HTR-8/SVneo (cell line): ENCODE data around the gene ARMH4.
"Not testable (repeated sequence)": the region's sequence is repeated elsewhere in the genome, so short reads cannot be mapped to it uniquely, and the experiment has no call there.

Experiments used
- DNase-seq: peaks from one replicate; pipeline ENCODE4 v3.0.0; 2011; ENCODE audit warnings: low spot score, mixed read lengths; ENCODE audit not compliant: insufficient read length
- FAIRE-seq: peaks from 2 replicates; lab custom pipeline; 2011; peaks lifted over from hg19 to GRCh38; lab: Jason Lieb, UNC

ARMH4 gene

GRCh38 chr14:58150243-58150805 lies 1.7 kb downstream of the ARMH4 start:
- FAIRE-seq (no peak), DNase-seq (no peak)

DNA sequence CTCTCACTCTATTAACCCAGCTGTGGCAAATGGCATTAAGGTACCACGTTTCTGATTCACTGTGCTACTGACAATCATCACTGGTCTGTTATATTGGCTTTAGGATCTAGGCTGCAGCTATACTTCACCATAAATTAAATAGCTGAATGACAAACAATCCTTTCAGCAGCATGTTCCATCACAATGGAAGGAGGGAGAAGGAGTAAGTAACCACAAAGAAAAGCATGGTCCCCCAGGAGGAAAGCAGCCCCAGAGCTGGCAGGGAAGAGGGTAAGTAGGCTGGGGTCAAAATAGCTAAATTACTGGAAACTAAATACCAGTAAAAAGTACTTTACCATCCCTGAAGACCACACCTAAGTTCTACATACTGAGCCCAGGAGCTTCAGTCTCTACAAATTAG lies 2.8 kb downstream of the ARMH4 start:
- FAIRE-seq, result peak; percentile 92
- no peak for DNase-seq

- FAIRE-seq, result no peak
- DNase-seq, result no peak
These were observed 5.6 kb downstream of the ARMH4 start for GRCh38 chr14:58146399-58146798.

DNA sequence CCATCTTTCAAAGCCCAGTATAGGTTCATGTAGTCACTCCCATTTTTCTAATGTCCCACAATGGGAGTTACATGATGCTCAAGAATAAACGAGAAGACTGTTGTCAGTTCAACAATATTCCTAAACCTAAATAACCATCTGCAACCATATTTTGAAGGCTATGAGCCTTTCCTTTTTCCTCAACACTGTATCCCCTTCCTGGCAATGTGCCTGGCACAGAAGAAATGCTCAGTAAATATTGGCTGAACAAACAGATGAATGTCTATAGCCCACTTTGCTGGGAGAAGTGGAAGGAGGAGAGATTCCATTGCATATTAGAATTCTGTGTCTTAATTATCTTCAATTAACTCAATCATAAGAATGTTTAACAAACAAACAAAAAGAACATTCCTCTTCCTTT lies 6.1 kb downstream of the ARMH4 start:
- FAIRE-seq (peak; percentile 90), DNase-seq (no peak)

DNA sequence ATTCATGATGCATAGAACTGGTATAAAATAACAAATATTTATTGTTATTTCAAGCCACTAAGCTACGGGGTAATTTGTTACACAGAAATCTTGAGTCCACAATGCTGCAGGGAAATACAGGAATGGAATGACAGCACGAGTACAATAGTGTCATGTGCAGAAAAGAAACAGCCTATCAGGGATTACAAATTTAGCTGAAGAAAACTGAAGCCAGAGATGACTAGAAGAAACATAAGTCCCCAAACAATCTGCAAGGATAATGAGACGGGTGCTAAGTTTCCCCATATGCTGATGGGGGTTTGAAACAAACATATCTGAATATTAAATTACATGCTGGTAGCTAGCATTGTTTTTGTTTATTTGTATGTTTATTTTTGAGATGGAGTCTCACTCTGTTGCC lies 8.9 kb downstream of the ARMH4 start:
- DNase-seq (no peak), FAIRE-seq (peak; percentile 31)

GRCh38 chr14:58141893-58142292 lies 10.1 kb downstream of the ARMH4 start:
- DNase-seq, result no peak
- FAIRE-seq, result no peak

GRCh38 chr14:58138714-58139482 lies 13.1 kb downstream of the ARMH4 start:
- FAIRE-seq, result peak; percentile 90
- no peak for DNase-seq

GRCh38 chr14:58138031-58138713 lies 13.8 kb downstream of the ARMH4 start:
- FAIRE-seq, result peak; percentile 83
- DNase-seq, result no peak

DNA sequence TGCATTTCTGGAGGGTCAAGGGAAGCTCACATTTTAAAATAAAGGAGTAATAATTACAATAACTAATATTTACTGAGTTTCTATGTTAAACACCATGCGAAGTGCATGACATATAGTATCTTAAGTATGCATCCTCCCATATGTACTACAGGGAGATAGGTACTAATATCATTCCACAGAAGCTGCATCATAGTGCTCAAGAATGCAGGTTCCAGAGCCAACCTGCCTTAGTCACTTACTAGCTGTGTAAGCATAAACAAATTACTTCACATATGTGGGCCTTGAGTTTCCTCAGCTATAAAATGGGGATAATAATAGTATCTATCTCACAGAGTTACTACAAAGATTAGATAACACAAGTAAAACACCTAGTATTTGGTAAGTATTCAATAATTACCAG lies 18.3 kb downstream of the ARMH4 start:
- peak; percentile 92 for FAIRE-seq
- DNase-seq, result no peak

GRCh38 chr14:58131386-58131785 lies 20.6 kb downstream of the ARMH4 start:
- FAIRE-seq (peak; percentile 96), DNase-seq (no peak)

DNA sequence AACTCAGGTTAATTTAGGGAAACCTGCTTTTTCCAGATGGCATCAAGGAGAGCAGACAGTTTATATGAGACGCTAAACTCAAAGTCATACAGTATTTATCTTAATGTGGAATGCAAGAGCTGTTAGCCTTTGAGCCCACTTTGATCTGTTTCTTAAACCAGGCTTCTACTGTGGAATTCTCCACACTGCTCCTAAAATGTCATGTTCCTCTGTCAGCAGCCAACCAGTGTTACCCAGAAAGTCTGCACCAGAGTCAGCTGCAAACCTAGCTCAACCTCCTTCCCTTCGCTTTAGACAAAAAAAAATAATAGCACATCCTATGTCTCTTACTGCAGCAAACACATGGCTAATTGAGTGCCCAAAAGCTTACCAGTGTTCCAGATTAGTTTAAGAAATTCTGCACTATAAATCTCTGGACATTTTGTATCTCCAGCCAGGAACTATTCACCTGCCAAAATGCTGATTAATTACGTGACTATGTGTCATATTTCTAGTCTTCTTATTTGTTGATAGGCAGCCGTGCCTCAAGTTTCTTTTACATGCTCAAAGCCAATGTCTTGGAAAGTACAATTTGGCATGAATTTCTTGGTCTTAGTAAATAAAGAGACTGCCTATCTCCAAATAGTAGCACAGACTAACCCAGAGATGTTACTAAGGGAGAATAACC lies 21.8 kb downstream of the ARMH4 start:
- peak; percentile 60 for FAIRE-seq
- DNase-seq, result no peak

GRCh38 chr14:58129208-58129607 lies 22.8 kb downstream of the ARMH4 start:
- FAIRE-seq, result no peak
- no peak for DNase-seq

GRCh38 chr14:58128416-58128815 lies 23.6 kb downstream of the ARMH4 start:
- DNase-seq (no peak), FAIRE-seq (peak; percentile 89)

DNA sequence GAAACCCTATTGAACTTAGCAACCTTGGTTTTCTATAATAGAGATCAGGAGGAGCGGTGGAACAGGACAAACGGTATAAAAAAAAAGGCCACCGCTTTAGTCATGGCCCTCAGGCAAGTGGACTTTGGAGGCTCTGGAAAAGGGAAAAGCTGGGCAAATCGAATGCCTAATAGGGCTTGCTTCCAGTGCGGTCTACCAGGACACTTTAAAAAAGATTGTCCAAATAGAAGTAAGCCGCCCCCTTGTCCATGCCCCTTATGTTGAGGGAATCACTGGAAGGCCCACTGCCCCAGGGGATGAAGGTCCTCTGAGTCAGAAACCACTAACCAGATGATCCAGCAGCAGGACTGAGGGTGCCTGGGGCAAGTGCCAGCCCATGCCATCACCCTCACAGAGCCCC lies 29.5 kb downstream of the ARMH4 start:
- not testable (repeated sequence) for DNase-seq, FAIRE-seq

DNA sequence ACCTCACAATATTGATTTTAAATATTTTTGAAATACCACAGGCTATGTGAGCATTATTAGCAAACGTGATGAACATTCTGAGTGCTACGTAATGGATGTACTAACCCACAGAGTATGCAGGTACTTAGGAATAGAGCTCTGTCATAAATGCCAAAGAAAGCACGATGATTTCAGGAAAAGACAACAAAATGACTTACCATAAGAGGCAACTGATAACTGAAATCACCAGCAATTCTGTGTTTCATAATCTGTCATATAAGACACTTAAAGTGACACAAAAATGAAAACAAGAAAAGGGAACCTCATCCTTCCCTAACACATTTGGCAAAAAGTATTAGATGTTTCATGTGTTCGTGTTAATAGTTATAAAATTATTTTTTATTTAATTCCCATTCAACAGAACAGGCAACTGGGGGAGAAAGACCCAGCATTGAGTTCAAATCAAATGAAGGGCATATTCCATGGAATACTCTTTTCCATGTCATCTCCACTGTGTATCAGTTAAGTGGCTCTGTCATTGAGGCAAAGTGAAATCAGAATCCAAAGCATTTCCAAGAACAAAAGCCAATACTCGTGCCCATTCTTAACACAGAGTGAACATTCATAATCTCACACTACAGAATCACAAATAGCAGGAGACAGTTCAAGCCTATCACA lies 30.4 kb downstream of the ARMH4 start:
- peak; percentile 92 for FAIRE-seq
- no peak for DNase-seq

GRCh38 chr14:58119381-58119780 lies 32.6 kb downstream of the ARMH4 start:
- DNase-seq (no peak), FAIRE-seq (no peak)

GRCh38 chr14:58118097-58118815 lies 33.8 kb downstream of the ARMH4 start:
- peak; percentile 97 for FAIRE-seq
- no peak for DNase-seq

GRCh38 chr14:58109744-58110143 lies 42.3 kb downstream of the ARMH4 start:
- no peak for DNase-seq
- peak; percentile 74 for FAIRE-seq

- no peak for DNase-seq
- FAIRE-seq, result peak; percentile 94
These were observed 43.3 kb downstream of the ARMH4 start for GRCh38 chr14:58108717-58109116.
